Endothelial cell of umbilical vein (primary cell): ENCODE results near the gene CEP70.

Experiments used
- CTCF ChIP-seq, 2 donors: IDR thresholded peaks; 1 replicate in 1 of 2; 2 replicates in 1 of 2; pipeline ENCODE4 v1.5.1; 2011; ENCODE audit warnings: low read length in 2 of 2, mild to moderate bottlenecking in 2 of 2, moderate library complexity in 2 of 2, control low read depth in 1 of 2, inconsistent platforms in 1 of 2, low read depth in 1 of 2; ENCODE audit not compliant: insufficient read depth in 1 of 2; ENCODE audit errors: extremely low read depth in 1 of 2
- EZH2 ChIP-seq: IDR thresholded peaks from 2 replicates; pipeline ENCODE4 v1.6.1; 2012; ENCODE audit warnings: borderline replicate concordance, low read depth, mild to moderate bottlenecking, moderate library complexity, low read length, inconsistent platforms; ENCODE audit not compliant: severe bottlenecking
- JUN ChIP-seq: IDR thresholded peaks from 2 replicates; pipeline ENCODE4 v1.6.1; 2011; ENCODE audit warnings: borderline replicate concordance, low read depth; ENCODE audit not compliant: insufficient read length, insufficient read depth
- MAX ChIP-seq: IDR thresholded peaks from 2 replicates; pipeline ENCODE4 v1.6.1; 2011; ENCODE audit not compliant: insufficient read depth, insufficient read length
- POLR2A ChIP-seq: IDR thresholded peaks from 2 replicates; pipeline ENCODE4 v1.6.1; 2012; ENCODE audit warnings: low read depth, mild to moderate bottlenecking, control low read depth, low read length
- POLR2AphosphoS5 ChIP-seq: IDR thresholded peaks from 2 replicates; pipeline ENCODE4 v1.6.1; 2012; ENCODE audit warnings: low read depth, mild to moderate bottlenecking, control low read depth, low read length, moderate library complexity; ENCODE audit not compliant: insufficient read depth

- no peak for TF ChIP-seq CTCF (IDR thresholded peaks at IDR 0.05; ENCODE audit: extremely low read depth in 1 of 2, insufficient read depth in 1 of 2, low read depth in 1 of 2, low read length in 2 of 2)
- TF ChIP-seq EZH2: no peak
- TF ChIP-seq POLR2AphosphoS5: no peak
- no peak for TF ChIP-seq JUN
- TF ChIP-seq POLR2A: no peak
- no peak for TF ChIP-seq MAX
Measured at GRCh38 chr3:138578141-138578540, 15.9 kb downstream of the CEP70 start.
